Lower leg skin (tissue), 3 donors: ENCODE measurements around the gene BTNL9.

ENCODE experiments used
- POLR2A ChIP-seq, 2 donors: fragments of 450-650 bp; IDR thresholded peaks; one replicate each; pipeline ENCODE4 v1.6.1; 2016 to 2017; ENCODE audit warnings: antibody characterized with exemption in 2 of 2, mild to moderate bottlenecking in 1 of 2, moderate library complexity in 1 of 2
- TF ChIP-seq, protein P1 (sequence below), 3 donors: fragments of 450-650 bp; IDR thresholded peaks; one replicate each; pipeline ENCODE4 v1.5.1; 2016; ENCODE audit warnings: antibody characterized with exemption in 3 of 3, mild to moderate bottlenecking in 3 of 3, moderate library complexity in 2 of 3

DNA sequence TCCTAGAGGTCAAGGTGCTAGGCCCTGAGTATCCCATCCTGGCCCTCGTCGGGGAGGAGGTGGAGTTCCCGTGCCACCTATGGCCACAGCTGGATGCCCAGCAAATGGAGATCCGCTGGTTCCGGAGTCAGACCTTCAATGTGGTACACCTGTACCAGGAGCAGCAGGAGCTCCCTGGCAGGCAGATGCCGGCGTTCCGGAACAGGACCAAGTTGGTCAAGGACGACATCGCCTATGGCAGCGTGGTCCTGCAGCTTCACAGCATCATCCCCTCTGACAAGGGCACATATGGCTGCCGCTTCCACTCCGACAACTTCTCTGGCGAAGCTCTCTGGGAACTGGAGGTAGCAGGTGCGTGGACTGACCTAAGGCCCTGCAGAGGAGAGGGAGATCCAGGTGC lies 7.9 kb downstream of the BTNL9 start:
- TF ChIP-seq, protein P1, sequence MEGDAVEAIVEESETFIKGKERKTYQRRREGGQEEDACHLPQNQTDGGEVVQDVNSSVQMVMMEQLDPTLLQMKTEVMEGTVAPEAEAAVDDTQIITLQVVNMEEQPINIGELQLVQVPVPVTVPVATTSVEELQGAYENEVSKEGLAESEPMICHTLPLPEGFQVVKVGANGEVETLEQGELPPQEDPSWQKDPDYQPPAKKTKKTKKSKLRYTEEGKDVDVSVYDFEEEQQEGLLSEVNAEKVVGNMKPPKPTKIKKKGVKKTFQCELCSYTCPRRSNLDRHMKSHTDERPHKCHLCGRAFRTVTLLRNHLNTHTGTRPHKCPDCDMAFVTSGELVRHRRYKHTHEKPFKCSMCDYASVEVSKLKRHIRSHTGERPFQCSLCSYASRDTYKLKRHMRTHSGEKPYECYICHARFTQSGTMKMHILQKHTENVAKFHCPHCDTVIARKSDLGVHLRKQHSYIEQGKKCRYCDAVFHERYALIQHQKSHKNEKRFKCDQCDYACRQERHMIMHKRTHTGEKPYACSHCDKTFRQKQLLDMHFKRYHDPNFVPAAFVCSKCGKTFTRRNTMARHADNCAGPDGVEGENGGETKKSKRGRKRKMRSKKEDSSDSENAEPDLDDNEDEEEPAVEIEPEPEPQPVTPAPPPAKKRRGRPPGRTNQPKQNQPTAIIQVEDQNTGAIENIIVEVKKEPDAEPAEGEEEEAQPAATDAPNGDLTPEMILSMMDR (IDR thresholded peaks at IDR 0.05) = no peak
- TF ChIP-seq POLR2A (IDR thresholded peaks at IDR 0.05) = no peak
